ENCODE measurements around the gene HMX1.

HMX1 gene

DNA sequence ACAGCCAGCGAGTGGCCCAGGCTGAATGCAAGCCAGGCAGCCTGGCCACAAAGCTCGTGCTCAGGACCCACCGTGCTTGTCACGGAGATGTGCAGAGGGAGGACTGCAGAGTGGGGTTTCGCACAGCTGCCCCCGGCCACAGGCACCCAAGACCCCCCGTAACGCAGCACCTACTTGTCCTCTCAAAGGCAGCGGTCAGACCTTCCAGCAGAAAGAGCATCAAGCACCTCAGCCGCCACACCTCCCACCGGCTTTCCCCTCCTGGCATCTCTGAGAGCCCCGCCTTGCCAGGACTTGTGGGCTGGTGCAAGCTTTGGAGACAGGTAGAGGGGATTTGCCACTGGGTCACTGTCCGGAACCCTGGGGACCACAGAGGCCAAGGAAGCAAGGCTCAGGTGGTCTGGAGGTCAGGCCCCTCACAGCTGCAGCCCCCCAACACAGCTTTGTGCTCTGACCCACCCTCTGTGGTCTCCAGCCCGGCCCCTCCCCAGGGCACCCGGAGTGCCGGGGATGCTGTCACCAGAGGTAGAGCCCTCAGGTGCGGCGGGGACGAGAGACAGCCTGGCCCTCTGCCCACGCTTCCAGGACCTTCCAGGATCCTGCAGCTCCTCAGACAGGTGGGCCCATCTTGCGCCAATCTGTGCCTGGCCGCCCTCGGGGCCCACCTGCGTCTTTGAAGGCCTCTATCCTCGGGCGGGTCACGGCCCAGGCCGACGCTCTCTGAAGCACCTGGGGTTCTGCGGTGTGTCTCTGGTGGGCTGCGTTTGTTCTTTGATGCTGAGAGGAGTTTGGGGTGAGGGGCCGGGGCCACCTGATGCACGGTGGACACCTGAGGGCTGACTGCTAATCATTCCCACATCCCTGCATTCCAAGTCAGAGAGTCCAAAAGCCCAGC, 34.4 kb upstream of the HMX1 start:
- ChIA-PET POLR2A (no interaction called here), CTCF (interaction anchor here (0.9 kb wide), 1 partner anchor 12 kb away, joined by 3 read pairs; no protein-coding TSS in a partner anchor)
- no peak for TF ChIP-seq CTCF (IDR thresholded peaks at IDR 0.05; ENCODE audit: control extremely low read depth, extremely low read depth, low read depth, missing control alignments)
- DNase-seq (ENCODE audit: extremely low spot score) = no peak

- DNase-seq (ENCODE audit: extremely low spot score) = no peak
- ChIA-PET POLR2A (no interaction called here), CTCF (interaction anchor here (0.9 kb wide), 1 partner anchor 13 kb away, joined by 3 read pairs; no protein-coding TSS in a partner anchor)
- TF ChIP-seq CTCF (IDR thresholded peaks at IDR 0.05; ENCODE audit: control extremely low read depth, extremely low read depth, low read depth, missing control alignments) = no peak
Observed at GRCh38 chr4:8905226-8905772, 33.7 kb upstream of the HMX1 start.

DNA sequence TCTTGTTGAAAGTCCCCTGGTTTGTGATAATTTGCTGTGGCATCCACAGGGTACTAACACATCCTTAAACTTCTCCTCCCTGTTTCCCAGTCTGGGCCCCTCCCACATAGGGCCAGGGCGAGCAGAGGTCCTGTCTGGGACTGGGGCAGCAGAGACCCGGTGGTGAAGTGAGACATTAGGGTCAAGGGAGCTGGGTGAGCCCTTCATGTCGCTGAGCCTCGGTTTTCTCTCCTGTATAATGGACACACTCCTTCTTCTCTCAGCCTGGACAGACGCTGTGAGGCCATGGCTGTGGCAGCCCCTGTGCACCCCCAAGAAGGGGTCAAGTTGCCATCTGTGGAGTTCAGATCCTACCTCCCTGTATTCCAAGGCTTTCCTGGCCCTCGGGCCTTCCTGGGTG, 33.0 kb upstream of the HMX1 start:
- DNase-seq (ENCODE audit: extremely low spot score) = no peak
- CTCF ChIA-PET = no interaction called here
- POLR2A ChIA-PET = no interaction called here
- TF ChIP-seq CTCF (IDR thresholded peaks at IDR 0.05; ENCODE audit: control extremely low read depth, extremely low read depth, low read depth, missing control alignments) = no peak

DNA sequence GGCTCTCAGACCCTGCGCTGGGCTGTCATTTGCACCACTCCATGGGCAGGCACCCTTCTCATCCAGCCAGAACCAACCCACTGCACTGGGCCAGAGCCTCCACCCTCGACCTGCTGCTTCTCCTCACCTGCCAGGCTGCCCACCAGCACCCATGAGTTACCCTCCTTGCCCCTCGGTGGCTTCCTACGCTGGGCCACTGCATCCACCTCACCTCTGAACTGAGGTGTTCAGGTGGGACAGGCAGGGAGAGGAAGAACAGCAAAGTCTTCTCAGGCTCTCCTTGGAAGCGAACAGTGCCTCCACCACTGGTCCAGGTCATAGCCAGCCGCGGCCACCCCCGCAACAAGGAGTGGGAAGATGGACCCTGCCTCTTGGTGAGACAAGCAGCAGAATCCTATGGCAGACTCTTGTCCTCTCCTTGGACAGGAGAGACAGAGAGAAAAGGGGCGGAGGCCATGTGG, 32.4 kb upstream of the HMX1 start:
- CTCF ChIA-PET = no interaction called here
- no peak for TF ChIP-seq CTCF (IDR thresholded peaks at IDR 0.05; ENCODE audit: control extremely low read depth, extremely low read depth, low read depth, missing control alignments)
- DNase-seq (ENCODE audit: extremely low spot score) = no peak
- POLR2A ChIA-PET = no interaction called here

GRCh38 chr4:8901335-8901734, 29.7 kb upstream of the HMX1 start:
- CTCF ChIA-PET = no interaction called here
- TF ChIP-seq CTCF (IDR thresholded peaks at IDR 0.05; ENCODE audit: control extremely low read depth, extremely low read depth, low read depth, missing control alignments) = no peak
- no peak for DNase-seq (ENCODE audit: extremely low spot score)
- POLR2A ChIA-PET = no interaction called here

- no peak for TF ChIP-seq CTCF (IDR thresholded peaks at IDR 0.05; ENCODE audit: control extremely low read depth, extremely low read depth, low read depth, missing control alignments)
- CTCF ChIA-PET = no interaction called here
- POLR2A ChIA-PET = no interaction called here
- no peak for DNase-seq (ENCODE audit: extremely low spot score)
Observed at GRCh38 chr4:8900588-8900987, 28.9 kb upstream of the HMX1 start.
